OCI-LY7 (cell line): ENCODE measurements around the gene CETN3. TPM values are rescaled to one million over a fixed set of nuclear protein-coding genes. Genes with fewer than 3 reads are reported as not detected.

Experiments used
- Bru-seq: library from RNA; stranded (reverse); fragments of 400-500 nt; gene quantifications from one replicate; lab custom pipeline; 2021; lab: Mats Ljungman, UMichigan
- BruChase-seq, 2 experiments: library from RNA; stranded (reverse); fragments of 400-500 nt; gene quantifications; one replicate each; lab custom pipeline; 2021; lab: Mats Ljungman, UMichigan
- BruUV-seq: library from RNA; stranded (reverse); fragments of 400-500 nt; replicated peaks from 2 replicates; lab custom pipeline; 2021; lab: Mats Ljungman, UMichigan
- CTCF ChIA-PET: fragments of 300-600 bp; sonication (Branson Sonifier 250); formaldehyde crosslinking; loops from one replicate; lab custom pipeline; 2022; ENCODE audit warnings: antibody characterized with exemption; ENCODE audit not compliant: unreplicated experiment; lab: Charles Lee
- POLR2A ChIA-PET: fragments of 300-600 bp; sonication (Branson Sonifier 250); formaldehyde crosslinking; loops from one replicate; lab custom pipeline; 2022; ENCODE audit warnings: antibody characterized with exemption; lab: Charles Lee
- DNase-seq: peaks from one replicate; pipeline ENCODE4 v3.0.0-alpha.2; 2015; ENCODE audit warnings: low spot score
- H2AFZ ChIP-seq: fragments of 200-600 bp; sonication (generic), shearing (Covaris generic); 2 replicates; pipeline ENCODE4 v1.6.1; 2014; ENCODE audit warnings: mild to moderate bottlenecking, antibody characterized with exemption, low read length, moderate library complexity
- H3K27ac ChIP-seq: fragments of 200-600 bp; sonication (generic); 2 replicates; pipeline ENCODE4 v1.5.1; 2014; ENCODE audit warnings: mixed run types, low read depth, mild to moderate bottlenecking, moderate library complexity, low read length, inconsistent platforms; ENCODE audit not compliant: poor library complexity, severe bottlenecking
- H3K36me3 ChIP-seq: fragments of 200-600 bp; sonication (generic); 2 replicates; pipeline ENCODE4 v1.6.1; 2014; ENCODE audit warnings: mild to moderate bottlenecking, antibody characterized with exemption, low read length, moderate library complexity, mixed read lengths; ENCODE audit not compliant: insufficient read depth
- H3K4me1 ChIP-seq: fragments of 200-600 bp; sonication (generic); 2 replicates; pipeline ENCODE4 v1.5.1; 2014; ENCODE audit warnings: mild to moderate bottlenecking, low read length; ENCODE audit not compliant: insufficient read depth, poor library complexity, severe bottlenecking
- H3K4me2 ChIP-seq: fragments of 200-600 bp; sonication (generic); 2 replicates; pipeline ENCODE4 v1.6.1; 2014; ENCODE audit warnings: mild to moderate bottlenecking, low read length
- H3K4me3 ChIP-seq: fragments of 200-600 bp; sonication (generic); 2 replicates; pipeline ENCODE4 v1.5.1; 2014; ENCODE audit warnings: mild to moderate bottlenecking, low read depth, low read length; ENCODE audit not compliant: poor library complexity, severe bottlenecking
- H3K79me2 ChIP-seq: fragments of 200-600 bp; sonication (generic); 2 replicates; pipeline ENCODE4 v1.6.1; 2016; ENCODE audit warnings: low read depth, mild to moderate bottlenecking, low read length, moderate library complexity, mixed read lengths; ENCODE audit not compliant: insufficient read depth
- H3K9me2 ChIP-seq: fragments of 200-600 bp; sonication (generic); 2 replicates; pipeline ENCODE4 v1.6.1; 2016; ENCODE audit warnings: mild to moderate bottlenecking, low read length, mixed read lengths; ENCODE audit not compliant: insufficient read depth
- H3K9me3 ChIP-seq: fragments of 200-600 bp; sonication (generic); 2 replicates; pipeline ENCODE4 v1.6.1; 2014; ENCODE audit warnings: mild to moderate bottlenecking, mixed run types, low read length, mixed read lengths
- H4K20me1 ChIP-seq: fragments of 200-600 bp; sonication (generic); 2 replicates; pipeline ENCODE4 v1.6.1; 2014; ENCODE audit warnings: mild to moderate bottlenecking, antibody characterized with exemption, low read length, moderate library complexity, mixed read lengths; ENCODE audit not compliant: insufficient read depth
- EZH2phosphoT487 ChIP-seq: fragments of 200-600 bp; sonication (generic); IDR thresholded peaks from 2 replicates; pipeline ENCODE4 v1.6.1; 2018; ENCODE audit warnings: low read depth, borderline replicate concordance, mild to moderate bottlenecking, mixed run types, antibody characterized with exemption, low read length, moderate library complexity, mixed read lengths
- intact Hi-C: fragments of 100-400 bp; cut with micrococcal nuclease; formaldehyde crosslinking; loops from one replicate; pipeline ENCODE4 v1.10.0; 2022; ENCODE audit not compliant: unreplicated experiment
- long read RNA-seq: library from polyadenylated mRNA; stranded (forward); transcript quantifications from one replicate; pipeline ENCODE4 v2.0.0, GENCODE V29; 2022
- total RNA-seq, 2 experiments: library from RNA; depleted of rRNA in 1 of 2; stranded (reverse); fragments of >200 nt in 1 of 2; shearing (Covaris generic) in 1 of 2; gene quantifications; 2 replicates each; pipeline ENCODE4 v1.2.3, GENCODE V29; 2014 to 2022
- TF ChIP-seq, protein P1 (sequence below): fragments of 200-600 bp; sonication (generic); conservative IDR thresholded peaks from 2 replicates; pipeline ENCODE4 v1.5.1; 2014; ENCODE audit warnings: mild to moderate bottlenecking, antibody characterized with exemption, low read length, moderate library complexity, mixed read lengths

CETN3 gene
- total RNA-seq (2014; rRNA removed; shearing (Covaris generic)): 34.6 and 43.2 TPM in 2 replicates
- total RNA-seq (2022): 53.2 and 57.4 TPM in 2 replicates
- Bru-seq, nascent RNA: percentile 72 among the genes with signal in this experiment
- BruChase-seq, experiment 1, labeled RNA remaining after a 6-hour chase: percentile 59 among the genes with signal in this experiment
- BruChase-seq, experiment 2, labeled RNA remaining after a 2-hour chase: percentile 70 among the genes with signal in this experiment
- long read RNA-seq, transcript CETN3-201 (5 exons, 2,432 nt): major isoform, 59 of 78 reads
- long read RNA-seq, transcript CETN3-203 (6 exons, 1,026 nt): minor isoform, 8 of 78 reads
- long read RNA-seq, partial matches to known transcripts: 5 of 78 reads
- long read RNA-seq, other reads (novel, unspliced or antisense): 3 of 78 reads

- ChIA-PET POLR2A (interaction anchor here (0.6 to 2.8 kb wide), 24 partner anchors 9 to 1734 kb away, joined by 3 to 40 read pairs (median 4); partner anchors contain the start of genes LYSMD3, MBLAC2 and POLR3G), CTCF (interaction anchor here (0.6 kb wide), 1 partner anchor 65 kb away, joined by 5 read pairs; the partner anchor contains the start of genes MBLAC2 and POLR3G)
- H3K79me2 ChIP-seq: peaks cover 36% of the 10 kb centered on the region; the same call in 1 of the 2 replicates
- H4K20me1 ChIP-seq: no peaks in the 10 kb centered on the region
- peaks cover 26% of the 10 kb centered on the region for H3K36me3 ChIP-seq
- peak within 1 kb of the TSS; percentile 87 for H2AFZ ChIP-seq
- peak within 1 kb of the TSS; percentile 91 for H3K4me3 ChIP-seq
- peak; percentile 96 for DNase-seq
- H3K27ac ChIP-seq: peak within 1 kb of the TSS; percentile 90
- H3K9me2 ChIP-seq: no peaks in the 10 kb centered on the region
- peaks cover 29% of the 10 kb centered on the region for H3K4me1 ChIP-seq
- intact Hi-C loops: loop anchor here (1.0 to 5.0 kb wide), 7 partner anchors 65 to 1747 kb away; partner anchors contain the start of genes ARRDC3, MBLAC2, MEF2C and POLR3G
- H3K9me3 ChIP-seq: no peaks in the 10 kb centered on the region
- peak within 1 kb of the TSS; percentile 89 for H3K4me2 ChIP-seq
- no TSS peak for BruUV-seq
- no peak for TF ChIP-seq EZH2phosphoT487
- TF ChIP-seq, protein P1, sequence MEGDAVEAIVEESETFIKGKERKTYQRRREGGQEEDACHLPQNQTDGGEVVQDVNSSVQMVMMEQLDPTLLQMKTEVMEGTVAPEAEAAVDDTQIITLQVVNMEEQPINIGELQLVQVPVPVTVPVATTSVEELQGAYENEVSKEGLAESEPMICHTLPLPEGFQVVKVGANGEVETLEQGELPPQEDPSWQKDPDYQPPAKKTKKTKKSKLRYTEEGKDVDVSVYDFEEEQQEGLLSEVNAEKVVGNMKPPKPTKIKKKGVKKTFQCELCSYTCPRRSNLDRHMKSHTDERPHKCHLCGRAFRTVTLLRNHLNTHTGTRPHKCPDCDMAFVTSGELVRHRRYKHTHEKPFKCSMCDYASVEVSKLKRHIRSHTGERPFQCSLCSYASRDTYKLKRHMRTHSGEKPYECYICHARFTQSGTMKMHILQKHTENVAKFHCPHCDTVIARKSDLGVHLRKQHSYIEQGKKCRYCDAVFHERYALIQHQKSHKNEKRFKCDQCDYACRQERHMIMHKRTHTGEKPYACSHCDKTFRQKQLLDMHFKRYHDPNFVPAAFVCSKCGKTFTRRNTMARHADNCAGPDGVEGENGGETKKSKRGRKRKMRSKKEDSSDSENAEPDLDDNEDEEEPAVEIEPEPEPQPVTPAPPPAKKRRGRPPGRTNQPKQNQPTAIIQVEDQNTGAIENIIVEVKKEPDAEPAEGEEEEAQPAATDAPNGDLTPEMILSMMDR: no peak
Measured at GRCh38 chr5:90409318-90410177, at the start of gene CETN3. Gene CETN3 (minus strand): TSS chr5:90409756. CDS start chr5:90409661, 95 bp downstream.

- no peaks in the 10 kb centered on the region for H3K4me1 ChIP-seq
- no peaks in the 10 kb centered on the region for H4K20me1 ChIP-seq
- H2AFZ ChIP-seq: no peak overlapping the region
- H3K4me3 ChIP-seq: no peak overlapping the region
- no peak overlapping the region for H3K27ac ChIP-seq
- ChIA-PET CTCF (no interaction called here), POLR2A (interaction anchor here (0.6 kb wide), 1 partner anchor 431 kb away, joined by 4 read pairs; no protein-coding TSS in a partner anchor)
- intact Hi-C loops: no loop called here
- no peaks in the 10 kb centered on the region for H3K9me3 ChIP-seq
- no peaks in the 10 kb centered on the region for H3K9me2 ChIP-seq
- BruUV-seq: no TSS peak
- no peaks in the 10 kb centered on the region for H3K36me3 ChIP-seq
- H3K79me2 ChIP-seq: no peaks in the 10 kb centered on the region
- DNase-seq: no peak
- H3K4me2 ChIP-seq: no peak overlapping the region
- TF ChIP-seq EZH2phosphoT487: no peak
- TF ChIP-seq, protein P1: no peak
Measured at GRCh38 chr5:90446961-90447360, 37.4 kb upstream of the CETN3 start.
